SK-N-DZ (cell line): Measurements from ENCODE around the gene FBXW10.

Experiments
- small RNA-seq, 2 experiments: library from RNA; depleted of rRNA; stranded (forward); fragments of <200 nt; gene quantifications; one replicate each; pipeline ENCODE3, GENCODE V24; 2014

FBXW10 gene

Small RNA genes lying within 50 kb of the gene (small RNA-seq; reads per million reads assigned to genes)
- gene AC026271.4 = 0 reads per million in 2 experiments
